ENCODE results near the gene SRBD1. TPM values are rescaled to one million over a fixed set of nuclear protein-coding genes. Genes with fewer than 3 reads are reported as not detected.
A peak's percentile ranks its signal among the peaks of the same experiment; 100 is the strongest.

Gene SRBD1
- total RNA-seq, 3 donors from 2014 or later: 21.1 to 30.2 (median 21.9) TPM

DNA sequence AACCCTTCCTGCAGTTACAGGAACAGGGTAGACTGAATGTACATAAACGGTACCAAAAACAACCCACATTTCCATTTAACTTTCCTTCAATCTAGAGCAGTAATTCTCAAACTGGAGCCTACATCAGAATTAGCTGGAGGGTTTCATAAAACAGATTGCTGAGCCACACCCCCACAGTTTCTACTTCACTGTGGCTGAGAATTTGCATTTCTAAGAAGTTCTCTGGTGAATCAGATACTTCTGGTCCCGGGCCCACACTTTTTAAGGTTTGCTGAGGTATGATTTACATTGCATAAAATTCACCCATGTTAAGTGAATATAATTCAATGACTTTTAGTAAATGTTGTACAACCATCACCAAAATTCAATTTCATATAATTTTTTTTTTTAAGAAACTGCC is 113.7 kb downstream of the SRBD1 start:
- intact Hi-C loops (cut with DNase I; ENCODE audit: low total_unique reads): no loop called here
- Histone ChIP-seq H3K27ac (no peak overlapping the region), H3K9me3 (peaks cover 0 to 3% of the 10 kb centered on the region in 2 donors), H3K4me1 (no peaks in the 10 kb centered on the region), H3K4me3 (no peak overlapping the region), H3K36me3 (no peaks in the 10 kb centered on the region), H3K27me3 (no peaks in the 10 kb centered on the region)
- TF ChIP-seq POLR2A (IDR thresholded peaks at IDR 0.05) (no peak), CTCF (IDR thresholded peaks at IDR 0.05) (no peak)
- no peak for DNase-seq (ENCODE audit: low spot score in 2 of 2)

GRCh38 chr2:45496869-45497268 is 114.2 kb downstream of the SRBD1 start:
- H3K36me3 ChIP-seq: no peaks in the 10 kb centered on the region
- no peaks in the 10 kb centered on the region for H3K27me3 ChIP-seq
- intact Hi-C loops (cut with DNase I; ENCODE audit: low total_unique reads): no loop called here
- DNase-seq (ENCODE audit: low spot score in 2 of 2): no peak
- H3K4me1 ChIP-seq: no peaks in the 10 kb centered on the region
- peaks cover 0 to 3% of the 10 kb centered on the region in 2 donors for H3K9me3 ChIP-seq
- H3K4me3 ChIP-seq: no peak overlapping the region
- TF ChIP-seq POLR2AphosphoS5 (IDR thresholded peaks at IDR 0.05): no peak
- TF ChIP-seq POLR2A (IDR thresholded peaks at IDR 0.05): no peak
- no peak for TF ChIP-seq CTCF (IDR thresholded peaks at IDR 0.05)
- H3K27ac ChIP-seq: no peak overlapping the region

DNA sequence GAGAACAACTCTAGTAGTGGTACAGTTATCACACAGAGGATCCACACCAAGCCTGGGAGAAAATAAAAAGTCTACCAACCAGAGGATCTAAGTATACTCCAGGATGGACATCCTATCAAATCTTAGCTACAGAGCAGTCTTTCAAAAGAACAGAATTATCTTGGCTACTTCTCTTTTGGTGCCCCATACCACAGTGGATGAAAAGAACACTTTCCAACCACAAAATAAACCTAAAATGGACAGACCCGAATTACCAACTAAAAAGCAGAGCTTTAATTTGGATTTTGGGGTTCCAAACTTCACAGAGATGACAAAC is 116.1 kb downstream of the SRBD1 start:
- intact Hi-C loops (cut with DNase I; ENCODE audit: low total_unique reads): no loop called here
- no peak for DNase-seq (ENCODE audit: low spot score in 2 of 2)
- no peaks in the 10 kb centered on the region for H3K36me3 ChIP-seq
- H3K27ac ChIP-seq: no peak overlapping the region
- H3K4me1 ChIP-seq: no peaks in the 10 kb centered on the region
- H3K4me3 ChIP-seq: no peak overlapping the region
- no peaks in the 10 kb centered on the region for H3K27me3 ChIP-seq
- TF ChIP-seq POLR2AphosphoS5 (IDR thresholded peaks at IDR 0.05) (no peak), POLR2A (IDR thresholded peaks at IDR 0.05) (no peak), CTCF (IDR thresholded peaks at IDR 0.05) (no peak)
- H3K9me3 ChIP-seq: no peaks in the 10 kb centered on the region

DNA sequence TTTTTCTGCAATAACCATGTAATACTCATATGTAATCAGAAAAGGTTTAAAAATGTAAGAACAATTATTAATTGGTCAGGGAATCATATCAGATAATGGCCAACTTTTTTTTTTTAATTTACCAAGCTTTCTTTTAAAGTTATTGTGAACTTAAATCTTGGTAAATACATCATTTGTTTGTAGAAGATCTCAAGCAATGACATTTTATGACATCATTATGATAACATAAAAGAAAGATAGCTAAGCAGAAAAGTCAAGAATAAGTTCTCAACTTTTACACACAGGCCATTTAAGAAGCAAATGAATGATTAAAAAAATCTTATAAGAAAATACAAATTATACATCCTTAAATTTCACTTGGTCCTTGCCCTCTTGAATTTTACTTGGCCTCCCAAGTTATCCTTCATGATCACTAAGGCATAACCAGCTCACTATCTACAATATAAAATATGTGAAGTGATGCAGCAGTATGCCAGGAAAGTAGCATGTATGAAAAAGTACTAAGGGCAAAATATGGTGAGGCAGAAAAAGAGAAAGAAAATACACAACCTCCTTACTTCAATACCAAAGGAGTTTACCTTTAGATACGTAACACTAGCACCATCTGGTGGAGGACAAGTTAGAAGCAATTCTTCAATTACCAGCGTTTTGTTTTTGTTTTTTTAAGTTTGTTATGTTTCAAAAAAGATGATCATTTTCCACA is 116.6 kb downstream of the SRBD1 start:
- DNase-seq (ENCODE audit: low spot score in 2 of 2): no peak
- H3K27me3 ChIP-seq: no peaks in the 10 kb centered on the region
- H3K4me3 ChIP-seq: no peak overlapping the region
- no peaks in the 10 kb centered on the region for H3K36me3 ChIP-seq
- no peak overlapping the region for H3K27ac ChIP-seq
- TF ChIP-seq POLR2A (IDR thresholded peaks at IDR 0.05) (no peak), CTCF (IDR thresholded peaks at IDR 0.05) (peak in 2 of 3 donors; percentile 70 to 73)
- intact Hi-C loops (cut with DNase I; ENCODE audit: low total_unique reads): no loop called here
- no peaks in the 10 kb centered on the region for H3K4me1 ChIP-seq
- no peaks in the 10 kb centered on the region for H3K9me3 ChIP-seq

- Histone ChIP-seq H3K27me3 (no peaks in the 10 kb centered on the region), H3K9me3 (no peaks in the 10 kb centered on the region), H3K27ac (no peak overlapping the region), H3K4me3 (no peak overlapping the region), H3K36me3 (no peaks in the 10 kb centered on the region), H3K4me1 (no peaks in the 10 kb centered on the region)
- intact Hi-C loops (cut with DNase I; ENCODE audit: low total_unique reads): no loop called here
- no peak for DNase-seq (ENCODE audit: low spot score in 2 of 2)
- no peak for TF ChIP-seq POLR2A (IDR thresholded peaks at IDR 0.05)
- TF ChIP-seq CTCF (IDR thresholded peaks at IDR 0.05): no peak
- TF ChIP-seq POLR2AphosphoS5 (IDR thresholded peaks at IDR 0.05): no peak
Observed at GRCh38 chr2:45484965-45485364, 126.1 kb downstream of the SRBD1 start.

All from breast epithelium (tissue), 4 donors.